NCI-H82 (cell line): Measurements from ENCODE around the gene OLIG2.

ENCODE experiments used
- DNase-seq: peaks from one replicate; lab custom pipeline; 2025; lab: John Stamatoyannopoulos, UW

Gene OLIG2

DNA sequence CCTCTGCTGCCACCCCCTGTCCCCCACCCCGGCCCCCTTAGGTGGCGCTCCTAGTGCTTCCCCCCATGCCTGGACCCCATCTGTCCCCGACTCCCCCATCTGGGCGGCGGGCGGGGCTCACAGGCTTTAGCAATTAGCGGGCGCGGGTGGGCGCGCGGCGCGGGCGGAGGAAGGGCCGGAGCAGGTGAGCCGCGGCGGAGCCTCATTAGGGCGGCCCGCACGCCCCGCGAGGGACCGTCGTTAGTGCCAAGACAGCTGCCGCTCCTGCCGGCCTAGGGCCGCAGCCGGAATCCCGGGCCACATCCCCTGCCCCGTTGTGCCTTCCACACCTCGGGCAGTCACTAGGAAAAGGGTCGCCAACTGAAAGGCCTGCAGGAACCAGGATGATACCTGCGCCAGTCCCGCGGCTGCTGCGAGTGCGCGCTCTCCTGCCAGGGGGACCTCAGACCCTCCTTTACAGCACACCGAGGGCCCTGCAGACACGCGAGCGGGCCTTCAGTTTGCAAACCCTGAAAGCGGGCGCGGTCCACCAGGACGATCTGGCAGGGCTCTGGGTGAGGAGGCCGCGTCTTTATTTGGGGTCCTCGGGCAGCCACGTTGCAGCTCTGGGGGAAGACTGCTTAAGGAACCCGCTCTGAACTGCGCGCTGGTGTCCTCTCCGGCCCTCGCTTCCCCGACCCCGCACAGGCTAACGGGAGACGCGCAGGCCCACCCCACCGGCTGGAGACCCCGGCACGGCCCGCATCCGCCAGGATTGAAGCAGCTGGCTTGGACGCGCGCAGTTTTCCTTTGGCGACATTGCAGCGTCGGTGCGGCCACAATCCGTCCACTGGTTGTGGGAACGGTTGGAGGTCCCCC is 7.6 kb downstream of the OLIG2 start:
- peak; percentile 25 for DNase-seq

DNA sequence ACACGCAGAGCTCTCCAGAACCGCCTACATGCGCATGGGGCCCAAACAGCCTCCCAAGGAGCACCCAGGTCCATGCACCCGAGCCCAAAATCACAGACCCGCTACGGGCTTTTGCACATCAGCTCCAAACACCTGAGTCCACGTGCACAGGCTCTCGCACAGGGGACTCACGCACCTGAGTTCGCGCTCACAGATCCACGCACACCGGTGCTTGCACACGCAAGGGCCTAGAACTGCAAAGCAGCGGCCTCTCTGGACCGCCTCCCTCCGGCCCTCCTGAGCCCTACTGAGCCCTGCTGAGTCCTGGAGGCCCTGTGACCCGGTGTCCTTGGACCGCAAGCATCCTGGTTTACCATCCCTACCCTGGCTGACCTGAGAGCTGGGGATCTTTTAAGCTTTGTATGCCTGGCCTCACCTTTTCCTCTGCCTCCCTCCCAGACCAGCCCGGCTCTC is 8.3 kb downstream of the OLIG2 start:
- DNase-seq: no peak

DNA sequence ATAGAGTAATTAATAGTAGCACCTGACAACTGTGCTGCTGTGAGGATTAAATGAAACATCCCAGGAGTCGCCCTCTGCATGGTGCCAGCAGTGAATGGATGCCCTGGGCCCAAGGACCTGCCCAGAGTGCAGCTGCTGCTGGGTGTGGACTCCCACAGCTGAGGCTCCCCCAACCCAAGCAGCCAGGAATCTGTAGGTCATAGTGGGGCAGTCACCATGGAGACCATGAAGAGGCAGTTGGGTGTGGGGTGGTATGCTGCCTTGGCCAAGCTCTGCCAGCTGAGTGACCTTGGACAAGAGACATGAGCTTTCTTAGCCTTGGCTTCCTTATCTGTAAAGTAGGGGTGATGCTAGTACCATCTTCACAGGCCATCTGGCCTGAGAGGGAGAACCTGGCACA is 9.4 kb downstream of the OLIG2 start:
- DNase-seq: no peak

DNA sequence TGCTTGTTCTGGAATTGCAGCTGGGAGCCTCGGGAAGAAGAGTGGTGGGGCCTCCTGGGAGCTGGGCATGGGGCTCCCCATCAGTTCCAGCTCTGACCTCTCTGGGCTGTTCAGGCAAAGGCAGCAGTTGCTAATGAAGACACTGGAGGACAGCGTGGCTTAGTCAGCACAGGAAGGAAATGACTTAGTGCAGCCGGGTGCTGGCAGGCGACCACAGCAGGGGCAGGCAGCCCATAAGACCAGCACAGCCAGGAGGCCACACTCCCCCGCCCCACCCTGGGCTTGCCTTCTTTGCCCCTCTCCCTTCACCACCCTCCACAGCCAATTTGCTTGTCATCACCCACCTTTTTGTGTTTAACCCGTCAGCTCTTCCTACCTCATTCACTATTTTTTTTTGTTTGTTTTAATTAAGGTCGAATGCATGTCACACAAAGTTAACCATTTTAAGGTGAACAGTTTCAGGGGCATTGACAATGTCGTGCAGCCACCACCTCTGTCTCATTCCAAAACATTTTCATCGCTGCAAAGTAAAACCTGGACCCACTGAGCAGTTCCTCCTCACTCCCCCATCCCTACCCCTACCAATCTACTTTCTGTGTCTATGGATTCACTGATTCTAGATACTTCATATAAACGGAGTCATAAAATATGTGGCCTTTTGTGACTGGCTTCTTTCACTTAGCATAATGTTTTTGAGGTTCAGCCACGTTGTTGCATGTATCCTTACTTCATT is 10.9 kb downstream of the OLIG2 start:
- no peak for DNase-seq

DNA sequence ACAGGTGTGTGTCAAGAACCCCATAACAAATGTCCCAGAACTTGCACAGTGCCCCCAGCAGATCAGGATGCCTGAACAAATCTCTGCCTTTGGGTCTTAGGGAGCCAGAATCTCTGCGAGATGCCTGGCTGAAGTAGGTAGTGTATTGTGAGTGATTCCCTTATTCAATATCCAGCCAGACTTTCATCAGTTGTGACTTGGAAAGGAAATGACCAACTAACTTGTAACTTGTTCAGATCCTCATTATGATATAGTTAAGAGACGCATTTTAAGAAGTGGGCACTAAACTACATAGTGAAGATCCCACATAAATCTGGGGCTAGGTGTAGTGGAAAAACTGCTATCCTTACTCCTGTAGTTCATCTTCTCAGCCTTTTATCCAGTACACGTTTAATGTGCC is 11.8 kb downstream of the OLIG2 start:
- DNase-seq: no peak

DNA sequence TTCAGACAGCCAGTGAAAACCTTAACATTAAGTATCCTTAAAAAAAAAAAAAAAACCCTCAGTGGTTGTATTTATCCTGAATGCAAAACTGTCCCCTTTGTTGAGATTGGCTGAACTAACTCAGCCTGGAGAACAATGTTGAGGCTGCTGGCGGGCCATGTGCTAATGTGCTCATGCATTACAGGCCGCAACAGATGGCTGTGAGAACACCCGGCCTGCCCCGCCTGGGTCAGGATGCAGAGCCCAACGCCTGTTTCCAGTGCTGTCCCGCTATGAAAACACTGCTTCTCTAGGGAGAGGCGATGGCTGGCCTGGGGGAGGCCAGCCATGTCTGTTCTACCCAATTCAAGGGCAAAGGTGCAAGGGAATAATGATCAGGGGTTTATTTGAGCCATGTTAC is 13.8 kb downstream of the OLIG2 start:
- DNase-seq: peak; percentile 80

DNA sequence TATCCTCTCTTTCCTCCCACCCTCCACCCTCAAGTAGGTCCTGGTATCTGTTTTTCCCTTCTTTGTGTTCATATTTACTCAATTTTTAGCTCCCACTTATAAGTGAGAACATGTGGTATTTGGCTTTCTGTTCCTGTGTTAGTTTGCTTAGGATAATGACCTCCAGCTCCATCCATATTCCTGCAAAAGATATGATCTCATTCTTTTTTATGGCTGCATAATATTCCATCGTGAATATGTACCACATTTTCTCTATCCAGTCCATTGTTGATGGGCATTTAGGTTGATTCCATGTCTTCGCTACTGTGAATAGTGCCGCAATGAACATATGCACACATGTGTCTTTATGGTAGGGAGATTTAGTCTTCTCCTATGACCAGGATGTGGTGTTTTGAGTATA is 14.5 kb downstream of the OLIG2 start:
- DNase-seq: no peak

DNA sequence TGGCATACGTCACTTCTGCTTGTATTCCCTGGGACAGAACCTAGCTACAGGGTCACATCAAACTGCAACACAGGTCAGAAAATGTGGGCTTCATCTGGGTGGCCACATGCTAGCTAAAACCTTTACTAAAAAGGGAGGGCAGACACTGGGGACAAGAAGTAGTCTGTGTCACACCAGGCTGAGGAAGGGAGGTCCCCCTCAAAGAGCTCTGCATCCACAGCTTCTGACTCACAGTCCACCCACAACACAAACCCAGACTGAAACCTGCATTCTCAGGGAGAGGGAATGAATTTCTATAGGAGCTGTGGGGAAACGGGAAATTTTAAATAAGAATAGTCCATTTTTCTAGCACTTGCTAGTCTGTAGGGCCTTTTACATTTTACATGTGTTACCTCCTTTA is 16.2 kb downstream of the OLIG2 start:
- DNase-seq: no peak

DNA sequence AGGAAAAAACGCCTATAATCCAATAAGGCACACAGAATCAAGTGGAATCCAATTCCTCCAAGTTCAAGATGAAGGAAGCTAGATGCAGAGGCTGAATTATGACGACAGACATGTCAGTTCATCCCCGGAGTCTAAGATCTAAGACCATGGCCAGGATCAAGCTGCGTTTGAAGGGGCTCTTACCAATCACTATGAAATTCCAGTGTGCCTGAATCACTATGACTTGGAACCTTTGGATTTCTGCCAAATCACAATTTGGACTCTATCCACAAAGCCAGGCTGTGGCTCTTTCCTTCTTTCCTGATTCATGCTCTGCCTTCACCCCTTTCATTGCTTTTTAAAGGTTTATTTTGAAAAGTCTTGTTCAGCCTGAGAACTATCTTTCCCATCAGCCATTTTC is 17.1 kb downstream of the OLIG2 start:
- no peak for DNase-seq

DNA sequence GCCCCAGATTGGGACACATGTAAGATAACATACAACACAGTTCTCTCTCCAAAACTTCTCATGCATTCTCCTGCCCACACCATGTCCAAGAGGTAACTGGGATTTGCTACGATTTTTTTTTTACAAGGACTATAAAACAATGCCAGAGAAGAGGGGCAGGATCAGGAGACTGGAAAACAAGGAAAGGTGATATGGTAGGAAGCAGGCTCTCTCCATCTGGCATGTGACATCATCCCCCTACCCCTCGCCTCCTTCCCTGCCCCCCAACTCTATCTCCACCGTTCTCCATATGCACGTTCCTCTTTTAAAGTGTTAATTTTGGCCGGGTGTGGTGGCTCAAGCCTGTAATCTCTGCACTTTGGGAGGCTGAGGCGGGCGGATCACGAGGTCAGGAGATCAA is 20.7 kb downstream of the OLIG2 start:
- DNase-seq: no peak

DNA sequence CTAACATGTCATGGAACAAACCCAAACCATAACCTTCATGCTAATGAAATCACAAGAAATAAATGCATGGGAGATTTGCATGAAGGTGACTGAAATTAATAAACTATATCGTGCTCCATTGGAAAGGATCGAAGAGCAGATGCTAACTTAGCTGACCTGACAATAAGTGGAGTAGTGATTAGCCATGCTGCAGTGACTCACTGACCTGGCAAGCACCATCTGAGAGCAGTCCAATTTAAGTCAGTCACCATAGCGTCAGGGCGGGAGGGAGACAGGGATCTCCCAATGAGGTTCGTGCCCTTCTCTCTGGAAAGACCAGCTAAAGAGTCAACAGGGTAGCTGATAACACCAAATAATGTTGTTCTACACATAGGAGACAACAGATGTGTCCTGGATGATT is 21.5 kb downstream of the OLIG2 start:
- no peak for DNase-seq

DNA sequence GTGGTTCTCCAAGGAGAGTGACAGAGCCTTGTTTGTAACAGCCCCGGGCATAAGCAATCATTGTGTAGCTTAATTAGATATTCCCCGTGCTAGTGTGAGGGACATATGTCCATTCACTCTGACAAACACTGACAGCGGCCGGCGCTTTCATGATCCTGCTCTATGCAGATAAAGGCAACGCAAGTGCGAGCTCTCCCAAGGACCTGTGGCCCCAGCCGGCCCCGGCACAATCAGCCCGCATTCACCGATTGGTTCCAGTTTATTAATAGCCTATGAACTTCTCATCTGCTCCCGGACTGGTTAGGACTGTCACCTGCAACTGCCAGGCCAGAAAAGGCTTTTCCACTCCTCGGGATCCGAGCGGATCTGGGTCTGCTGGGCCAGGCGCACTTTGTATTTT is 26.2 kb downstream of the OLIG2 start:
- DNase-seq: peak; percentile 66

DNA sequence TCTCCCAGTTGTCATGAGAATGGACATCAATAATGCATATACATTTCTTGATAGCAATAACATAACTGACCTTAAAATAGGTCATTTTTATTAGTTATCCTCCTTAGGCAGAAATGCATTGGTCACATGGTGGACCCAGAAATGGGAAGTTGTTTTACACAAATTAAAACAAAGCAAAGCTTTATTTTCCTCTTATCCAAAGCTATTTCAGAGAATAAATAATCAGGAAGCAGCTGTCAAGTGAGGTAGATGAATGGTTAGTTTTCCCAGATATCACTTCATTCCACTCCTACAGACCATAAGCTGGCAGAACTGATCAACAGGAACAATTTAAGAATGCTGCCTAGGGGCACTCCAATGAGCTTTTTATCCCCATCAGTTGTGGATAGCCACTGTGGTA is 28.2 kb downstream of the OLIG2 start:
- no peak for DNase-seq

DNA sequence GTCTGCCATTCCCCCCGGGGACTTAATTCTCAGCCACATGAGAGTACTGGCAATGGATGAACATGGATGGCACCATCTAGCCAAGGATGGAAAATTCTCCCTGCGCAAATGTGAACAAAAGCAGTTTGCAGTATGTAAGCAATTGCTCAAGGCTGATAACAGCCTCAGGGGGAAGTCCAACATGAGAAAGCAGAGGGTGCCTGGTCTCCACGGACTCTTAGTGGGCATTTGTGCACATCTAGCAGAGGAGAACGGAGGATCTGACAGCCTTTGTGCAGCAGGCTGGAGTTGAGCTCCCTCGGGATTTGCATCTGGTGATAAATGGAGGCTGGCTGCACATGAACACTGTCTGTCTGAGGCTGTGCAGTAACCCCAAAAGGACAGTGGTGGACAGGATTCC is 30.3 kb downstream of the OLIG2 start:
- no peak for DNase-seq

DNA sequence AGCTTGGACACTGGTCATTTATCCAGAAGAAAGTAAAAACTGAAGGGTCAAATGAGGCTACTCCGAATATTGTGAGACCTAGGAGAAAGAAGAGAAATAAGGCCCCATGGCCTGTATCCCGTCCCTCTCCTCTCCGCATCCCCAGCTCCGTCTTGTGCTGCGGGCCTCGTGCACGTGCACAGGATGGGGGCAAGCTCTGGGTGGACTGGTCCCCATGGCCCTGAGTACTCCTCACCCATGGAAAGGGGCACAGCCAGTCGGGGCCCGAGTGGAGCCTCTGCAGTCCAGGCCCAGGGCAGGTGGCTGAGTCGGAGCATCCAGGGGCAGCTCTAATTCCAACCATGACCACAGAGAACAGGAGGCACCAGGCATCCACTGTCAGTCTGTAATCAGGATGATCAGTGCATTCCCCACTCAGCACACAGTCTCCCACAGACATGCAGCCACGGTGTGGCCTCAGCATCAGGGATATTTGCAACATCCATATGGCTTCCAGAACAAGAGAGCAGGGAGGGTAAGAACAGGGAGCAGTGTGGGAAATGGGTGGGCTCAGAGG is 31.7 kb downstream of the OLIG2 start:
- no peak for DNase-seq

DNA sequence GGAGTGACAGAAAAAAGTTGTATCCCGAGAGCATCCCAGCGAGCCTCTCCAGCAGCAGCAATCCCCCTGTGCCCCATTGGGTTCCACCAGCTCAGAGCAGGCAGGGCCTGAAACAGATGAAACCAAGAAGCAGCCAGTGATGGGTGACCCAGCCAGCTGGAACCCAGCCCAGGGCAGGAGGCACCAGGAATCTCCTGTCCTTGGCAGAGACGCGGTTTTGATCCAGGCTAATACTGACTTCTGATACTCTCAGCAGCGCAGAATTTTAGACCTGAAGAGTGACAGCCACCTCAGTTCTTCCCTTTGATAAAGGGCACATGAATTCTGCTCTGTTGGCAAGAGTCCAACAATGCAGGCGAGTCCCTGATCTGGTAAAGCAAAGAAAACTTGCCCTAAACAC is 32.8 kb downstream of the OLIG2 start:
- DNase-seq: no peak

DNA sequence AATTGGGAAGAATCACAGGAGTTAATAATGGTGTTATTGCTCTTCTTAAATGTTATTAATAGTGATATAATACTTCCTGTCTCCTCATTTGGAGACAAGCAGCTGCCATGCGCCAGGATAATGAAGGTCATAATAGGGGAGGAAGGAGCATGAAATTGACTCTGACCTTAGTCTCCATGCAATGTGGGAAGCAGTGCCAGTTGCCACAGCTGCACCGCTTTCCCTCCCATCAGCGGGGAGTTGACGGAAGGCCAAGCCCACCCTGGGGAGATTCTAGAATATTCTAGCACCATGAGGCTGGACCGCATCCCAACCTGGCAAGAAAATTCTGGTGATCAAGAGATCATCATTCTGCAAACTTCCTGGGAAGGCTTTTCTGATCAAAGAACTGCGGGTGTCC is 33.2 kb downstream of the OLIG2 start:
- DNase-seq: no peak

DNA sequence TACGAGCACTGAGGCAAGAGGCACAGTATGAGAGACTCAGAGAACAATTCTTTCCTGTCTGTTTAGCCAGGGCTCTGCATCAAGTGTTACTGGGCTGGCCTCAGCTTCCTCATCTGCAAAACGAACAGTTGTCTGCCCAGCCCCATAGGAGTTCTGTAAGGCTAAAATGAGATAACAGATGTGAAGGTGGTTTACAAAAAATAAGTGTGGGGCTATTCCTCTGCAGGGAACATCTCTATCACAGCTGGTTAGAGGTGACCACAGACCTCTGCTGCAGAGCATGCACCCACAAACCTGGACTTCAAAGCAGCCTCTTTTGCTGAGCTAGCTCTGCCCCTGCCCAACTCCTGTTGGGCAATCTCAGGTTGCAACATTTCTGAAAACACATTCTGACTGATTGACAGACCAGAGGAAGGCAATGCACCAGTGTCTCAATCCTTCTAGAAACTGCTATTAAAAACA is 33.7 kb downstream of the OLIG2 start:
- no peak for DNase-seq

DNA sequence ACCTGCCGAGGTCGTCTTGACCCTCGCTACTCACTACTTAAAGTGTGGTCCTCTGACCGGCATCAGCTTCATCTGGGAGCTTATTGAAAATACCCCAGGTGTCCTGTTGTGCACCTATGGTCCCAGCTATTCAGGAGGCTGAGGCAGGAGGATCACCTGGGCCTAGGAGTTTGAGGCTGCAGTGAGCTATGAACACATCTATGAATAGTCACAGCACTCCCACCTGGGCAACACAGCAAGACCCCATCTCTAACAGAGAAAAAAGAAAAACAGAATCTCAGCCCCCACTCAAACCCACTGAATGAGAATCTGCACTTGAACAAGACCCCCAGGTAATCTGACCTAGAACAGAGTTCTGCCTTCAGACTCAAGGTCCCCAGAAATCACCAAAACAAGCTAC is 35.5 kb downstream of the OLIG2 start:
- no peak for DNase-seq

DNA sequence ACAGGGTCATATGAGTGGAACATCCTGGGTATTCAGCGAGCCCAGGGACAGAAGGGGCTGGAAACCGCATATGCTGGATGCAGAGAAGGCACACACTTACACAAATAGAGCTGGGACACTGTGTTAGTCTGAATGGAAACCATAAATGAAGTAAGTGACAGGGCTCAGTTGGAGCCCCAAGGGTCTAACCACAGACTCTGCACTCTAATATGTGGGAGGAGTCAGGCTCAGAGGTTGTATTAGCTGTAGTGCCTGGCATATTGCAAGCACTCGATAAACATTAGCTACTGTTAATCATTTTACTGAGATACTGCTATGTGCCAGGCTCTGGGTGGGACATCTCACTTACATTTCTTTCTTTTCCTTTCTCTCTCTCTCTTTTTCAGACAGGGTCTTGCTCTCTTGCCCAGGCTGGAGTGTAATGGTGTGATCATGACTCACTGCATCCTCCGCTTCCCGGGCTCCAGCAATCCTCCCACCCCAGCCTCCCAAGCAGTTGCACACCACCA is 37.7 kb downstream of the OLIG2 start:
- DNase-seq: no peak

DNA sequence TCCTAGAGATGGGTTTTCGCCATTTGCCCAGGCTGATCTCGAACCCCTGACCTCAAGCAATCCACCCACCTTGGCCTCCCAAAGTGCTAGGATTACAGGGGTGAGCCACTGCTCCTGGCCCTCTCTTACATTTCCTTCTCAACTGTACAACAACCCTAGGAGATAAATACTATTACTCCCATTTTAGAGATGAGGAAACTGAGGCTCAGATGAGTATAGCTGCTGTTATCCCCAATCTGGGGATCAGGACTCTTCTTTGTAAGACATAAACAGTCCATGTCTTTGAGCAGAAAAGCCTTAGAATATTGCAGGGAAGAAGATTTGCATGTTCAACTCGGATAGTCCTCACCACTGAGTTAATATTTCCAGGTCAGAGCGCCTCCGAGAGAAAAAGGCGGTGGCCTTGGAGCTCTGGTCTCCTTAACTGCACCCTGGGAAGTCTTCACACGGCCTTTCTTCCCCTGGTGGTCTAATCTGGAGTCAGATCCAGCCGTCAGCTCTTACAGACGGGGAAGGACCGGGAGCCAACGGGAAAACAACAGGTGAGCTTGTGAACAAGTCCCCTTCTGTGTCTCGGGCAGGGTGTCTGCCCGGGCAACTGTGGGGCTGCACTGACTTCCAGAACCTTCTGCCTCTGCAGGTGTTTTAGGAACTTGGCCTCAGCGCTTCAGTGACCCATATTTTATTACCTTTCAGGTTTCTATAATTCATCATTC is 38.3 kb downstream of the OLIG2 start:
- no peak for DNase-seq
